ENCODE data around the gene PARD3. TPM values are rescaled to one million over a fixed set of nuclear protein-coding genes. Genes with fewer than 3 reads are reported as not detected.

PARD3 gene
- total RNA-seq, 1 donor from 2014 or later, result 22.9 TPM

DNA sequence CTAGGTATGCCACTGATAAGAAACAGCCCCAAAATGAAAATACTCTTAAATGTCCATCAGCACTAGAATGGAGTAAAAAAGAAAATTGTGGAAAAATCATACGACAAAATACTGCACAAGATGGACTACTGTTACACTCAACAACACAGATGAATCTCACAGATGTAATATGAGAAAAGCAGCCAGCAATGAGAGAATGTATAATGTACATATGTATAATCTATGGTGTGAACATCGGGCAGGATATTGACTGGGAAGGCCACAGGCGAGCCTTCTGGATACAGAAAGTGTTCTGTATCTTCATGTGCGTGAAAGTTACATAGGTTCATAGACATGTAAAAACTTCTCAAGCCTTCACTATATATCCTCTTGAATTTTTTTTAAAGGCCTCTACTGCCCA is 212.6 kb downstream of the PARD3 start:
- Mint-ChIP-seq H3K4me1 (ENCODE audit: low read depth, unreplicated experiment) (no peaks in the 10 kb centered on the region), H3K27me3 (ENCODE audit: unreplicated experiment) (no peaks in the 10 kb centered on the region), H3K4me3 (ENCODE audit: unreplicated experiment) (no peak overlapping the region), H3K36me3 (ENCODE audit: unreplicated experiment) (no peaks in the 10 kb centered on the region), H3K27ac (ENCODE audit: unreplicated experiment) (no peak overlapping the region), H3K9me3 (ENCODE audit: unreplicated experiment) (peaks cover 3% of the 10 kb centered on the region)
- no peak for DNase-seq
- TF ChIP-seq, protein P1, sequence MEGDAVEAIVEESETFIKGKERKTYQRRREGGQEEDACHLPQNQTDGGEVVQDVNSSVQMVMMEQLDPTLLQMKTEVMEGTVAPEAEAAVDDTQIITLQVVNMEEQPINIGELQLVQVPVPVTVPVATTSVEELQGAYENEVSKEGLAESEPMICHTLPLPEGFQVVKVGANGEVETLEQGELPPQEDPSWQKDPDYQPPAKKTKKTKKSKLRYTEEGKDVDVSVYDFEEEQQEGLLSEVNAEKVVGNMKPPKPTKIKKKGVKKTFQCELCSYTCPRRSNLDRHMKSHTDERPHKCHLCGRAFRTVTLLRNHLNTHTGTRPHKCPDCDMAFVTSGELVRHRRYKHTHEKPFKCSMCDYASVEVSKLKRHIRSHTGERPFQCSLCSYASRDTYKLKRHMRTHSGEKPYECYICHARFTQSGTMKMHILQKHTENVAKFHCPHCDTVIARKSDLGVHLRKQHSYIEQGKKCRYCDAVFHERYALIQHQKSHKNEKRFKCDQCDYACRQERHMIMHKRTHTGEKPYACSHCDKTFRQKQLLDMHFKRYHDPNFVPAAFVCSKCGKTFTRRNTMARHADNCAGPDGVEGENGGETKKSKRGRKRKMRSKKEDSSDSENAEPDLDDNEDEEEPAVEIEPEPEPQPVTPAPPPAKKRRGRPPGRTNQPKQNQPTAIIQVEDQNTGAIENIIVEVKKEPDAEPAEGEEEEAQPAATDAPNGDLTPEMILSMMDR (IDR thresholded peaks at IDR 0.05; ENCODE audit: partially characterized antibody, unreplicated experiment), result no peak

GRCh38 chr10:34601691-34602090 is 213.4 kb downstream of the PARD3 start:
- Mint-ChIP-seq H3K27me3 (ENCODE audit: unreplicated experiment) (no peaks in the 10 kb centered on the region), H3K27ac (ENCODE audit: unreplicated experiment) (no peak overlapping the region), H3K9me3 (ENCODE audit: unreplicated experiment) (peaks cover 3% of the 10 kb centered on the region), H3K4me1 (ENCODE audit: low read depth, unreplicated experiment) (no peaks in the 10 kb centered on the region), H3K4me3 (ENCODE audit: unreplicated experiment) (no peak overlapping the region), H3K36me3 (ENCODE audit: unreplicated experiment) (no peaks in the 10 kb centered on the region)
- TF ChIP-seq, protein P1 (IDR thresholded peaks at IDR 0.05; ENCODE audit: partially characterized antibody, unreplicated experiment), result no peak
- DNase-seq, result no peak

DNA sequence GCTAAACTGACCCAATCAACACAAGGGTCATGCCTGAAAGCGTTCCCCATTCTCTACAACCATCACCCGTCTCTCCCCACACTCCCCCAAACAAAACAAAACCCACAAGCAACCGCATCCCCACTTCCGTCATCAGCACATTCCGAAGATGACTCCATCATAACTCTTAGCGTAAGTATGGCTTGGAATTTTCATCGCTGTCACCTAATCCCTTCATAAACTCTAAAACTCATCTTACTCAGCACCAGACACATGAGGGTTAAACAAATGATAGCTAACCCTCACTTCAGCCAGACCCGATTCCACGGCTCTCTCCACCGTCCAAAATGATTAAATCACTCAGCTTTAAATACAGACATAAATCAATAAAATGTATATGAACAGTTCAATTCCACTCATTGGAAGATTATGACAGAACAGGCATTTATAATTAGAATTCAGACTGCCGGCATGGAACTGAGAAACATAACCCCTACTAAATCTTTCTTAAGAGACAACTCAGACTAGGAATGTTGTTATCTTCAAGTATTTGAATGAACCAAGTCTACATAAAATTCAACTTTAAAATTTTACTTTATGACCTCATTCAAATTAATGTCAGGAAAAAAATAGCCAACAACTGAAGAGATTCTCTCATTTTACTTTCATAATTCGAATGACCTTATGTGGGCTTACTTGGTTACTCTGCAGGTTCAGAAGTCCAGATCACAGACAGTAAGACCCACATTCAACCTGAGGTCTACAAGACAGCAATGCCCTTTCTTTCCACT is 215.9 kb downstream of the PARD3 start:
- Mint-ChIP-seq H3K36me3 (ENCODE audit: unreplicated experiment) (no peaks in the 10 kb centered on the region), H3K9me3 (ENCODE audit: unreplicated experiment) (peaks cover 3% of the 10 kb centered on the region), H3K27ac (ENCODE audit: unreplicated experiment) (no peak overlapping the region), H3K4me3 (ENCODE audit: unreplicated experiment) (no peak overlapping the region), H3K4me1 (ENCODE audit: low read depth, unreplicated experiment) (no peaks in the 10 kb centered on the region), H3K27me3 (ENCODE audit: unreplicated experiment) (no peaks in the 10 kb centered on the region)
- TF ChIP-seq, protein P1 (IDR thresholded peaks at IDR 0.05; ENCODE audit: partially characterized antibody, unreplicated experiment), result no peak
- DNase-seq, result no peak

GRCh38 chr10:34596351-34596750 is 218.7 kb downstream of the PARD3 start:
- Mint-ChIP-seq H3K4me3 (ENCODE audit: unreplicated experiment) (no peak overlapping the region), H3K27me3 (ENCODE audit: unreplicated experiment) (no peaks in the 10 kb centered on the region), H3K4me1 (ENCODE audit: low read depth, unreplicated experiment) (peaks cover 5% of the 10 kb centered on the region), H3K9me3 (ENCODE audit: unreplicated experiment) (peaks cover 3% of the 10 kb centered on the region), H3K36me3 (ENCODE audit: unreplicated experiment) (no peaks in the 10 kb centered on the region), H3K27ac (ENCODE audit: unreplicated experiment) (no peak overlapping the region)
- TF ChIP-seq, protein P1 (IDR thresholded peaks at IDR 0.05; ENCODE audit: partially characterized antibody, unreplicated experiment), result no peak
- DNase-seq, result no peak

GRCh38 chr10:34593930-34594329 is 221.2 kb downstream of the PARD3 start:
- H3K4me3 Mint-ChIP-seq (ENCODE audit: unreplicated experiment), result no peak overlapping the region
- H3K27me3 Mint-ChIP-seq (ENCODE audit: unreplicated experiment), result peaks cover 2% of the 10 kb centered on the region
- H3K27ac Mint-ChIP-seq (ENCODE audit: unreplicated experiment), result no peak overlapping the region
- H3K36me3 Mint-ChIP-seq (ENCODE audit: unreplicated experiment), result no peaks in the 10 kb centered on the region
- no peak for DNase-seq
- peaks cover 6% of the 10 kb centered on the region for H3K4me1 Mint-ChIP-seq (ENCODE audit: low read depth, unreplicated experiment)
- TF ChIP-seq, protein P1 (IDR thresholded peaks at IDR 0.05; ENCODE audit: partially characterized antibody, unreplicated experiment), result no peak
- H3K9me3 Mint-ChIP-seq (ENCODE audit: unreplicated experiment), result peaks cover under 1% of the 10 kb centered on the region
